Breast epithelium (tissue), 4 donors: ENCODE data around the gene DSCAM. TPM values are rescaled to one million over a fixed set of nuclear protein-coding genes. Genes with fewer than 3 reads are reported as not detected.
"Not testable (repeated sequence)": the region's sequence is repeated elsewhere in the genome, so short reads cannot be mapped to it uniquely, and the experiment has no call there.

ENCODE experiments used
- DNase-seq, 2 donors: peaks; one replicate each; pipeline ENCODE4 v3.0.0-alpha.2; 2019; ENCODE audit warnings: low spot score in 2 of 2
- H3K27ac ChIP-seq, 2 donors: fragments of 200-600 bp; sonication (generic) in 1 of 2; one replicate each; pipeline ENCODE4 v1.5.1; 2016 to 2019; ENCODE audit warnings: mild to moderate bottlenecking in 1 of 2
- H3K27me3 ChIP-seq, 2 donors: fragments of 200-600 bp; sonication (generic) in 1 of 2; one replicate each; pipeline versions ENCODE4 v1.5.1 to v1.6.0; 2017 to 2019; ENCODE audit warnings: control low read depth in 1 of 2, mild to moderate bottlenecking in 1 of 2
- H3K36me3 ChIP-seq: fragments of 200-600 bp; one replicate; pipeline ENCODE4 v1.5.1; 2019
- H3K4me1 ChIP-seq, 2 donors: fragments of 200-600 bp; sonication (generic); one replicate each; pipeline ENCODE4 v1.5.1; 2016 to 2019; ENCODE audit warnings: control low read depth in 1 of 2
- H3K4me3 ChIP-seq, 3 donors: fragments of 200-600 bp; sonication (generic); 1 replicate in 2 of 3; 2 replicates in 1 of 3; pipeline ENCODE4 v1.5.1; 2016 to 2019; ENCODE audit warnings: mild to moderate bottlenecking in 3 of 3, moderate library complexity in 2 of 3
- H3K9me3 ChIP-seq, 2 donors: fragments of 200-600 bp; sonication (generic) in 1 of 2; one replicate each; pipeline ENCODE4 v1.5.1; 2016 to 2019; ENCODE audit warnings: control low read depth in 1 of 2
- POLR2A ChIP-seq: fragments of 450-650 bp; IDR thresholded peaks from one replicate; pipeline ENCODE4 v1.6.1; 2016; ENCODE audit warnings: antibody characterized with exemption, mild to moderate bottlenecking, moderate library complexity
- POLR2AphosphoS5 ChIP-seq, 3 donors: sonication (generic); formaldehyde crosslinking; IDR thresholded peaks; one replicate each; pipeline ENCODE4 v1.6.1; 2017; ENCODE audit warnings: antibody characterized with exemption in 3 of 3
- intact Hi-C: fragments of 100-400 bp; cut with DNase I; formaldehyde crosslinking; loops from one replicate; pipeline ENCODE4 v1.15.1; 2023; ENCODE audit warnings: low total_unique reads
- total RNA-seq, 3 donors: library from RNA; depleted of rRNA; stranded (reverse); fragments of >200 nt; gene quantifications; one replicate each; pipeline ENCODE4 v1.1.0, GENCODE V29; 2016
- TF ChIP-seq, protein P1 (sequence below), 3 donors: fragments of 450-650 bp; IDR thresholded peaks; one replicate each; pipeline ENCODE4 v1.5.1; 2016 to 2017; ENCODE audit warnings: antibody characterized with exemption in 3 of 3, mild to moderate bottlenecking in 3 of 3, moderate library complexity in 3 of 3

DSCAM gene
- total RNA-seq, 3 donors from 2014 or later: 0.33 to 0.44 TPM; not detected in 1

DNA sequence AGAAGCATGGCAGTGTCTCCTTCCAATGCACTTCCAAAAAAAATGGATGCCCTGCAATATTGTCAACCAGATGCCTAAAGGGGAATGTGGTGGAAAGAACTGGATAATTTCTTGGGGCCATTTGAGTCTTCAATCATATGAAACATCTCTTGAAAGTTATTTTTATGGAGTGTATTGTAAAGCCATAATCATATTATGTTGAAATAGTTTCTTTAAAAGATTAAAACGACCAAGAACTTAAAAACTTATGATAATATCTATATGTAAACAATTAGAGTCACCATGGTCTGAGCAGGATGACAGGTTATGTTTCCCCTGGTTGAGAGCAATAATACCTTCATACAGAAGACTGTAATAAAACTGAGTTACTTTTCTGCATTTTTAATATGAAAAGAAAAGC lies 522.6 kb downstream of the DSCAM start:
- TF ChIP-seq POLR2A (no peak), POLR2AphosphoS5 (IDR thresholded peaks at IDR 0.05) (no peak)
- TF ChIP-seq, protein P1, sequence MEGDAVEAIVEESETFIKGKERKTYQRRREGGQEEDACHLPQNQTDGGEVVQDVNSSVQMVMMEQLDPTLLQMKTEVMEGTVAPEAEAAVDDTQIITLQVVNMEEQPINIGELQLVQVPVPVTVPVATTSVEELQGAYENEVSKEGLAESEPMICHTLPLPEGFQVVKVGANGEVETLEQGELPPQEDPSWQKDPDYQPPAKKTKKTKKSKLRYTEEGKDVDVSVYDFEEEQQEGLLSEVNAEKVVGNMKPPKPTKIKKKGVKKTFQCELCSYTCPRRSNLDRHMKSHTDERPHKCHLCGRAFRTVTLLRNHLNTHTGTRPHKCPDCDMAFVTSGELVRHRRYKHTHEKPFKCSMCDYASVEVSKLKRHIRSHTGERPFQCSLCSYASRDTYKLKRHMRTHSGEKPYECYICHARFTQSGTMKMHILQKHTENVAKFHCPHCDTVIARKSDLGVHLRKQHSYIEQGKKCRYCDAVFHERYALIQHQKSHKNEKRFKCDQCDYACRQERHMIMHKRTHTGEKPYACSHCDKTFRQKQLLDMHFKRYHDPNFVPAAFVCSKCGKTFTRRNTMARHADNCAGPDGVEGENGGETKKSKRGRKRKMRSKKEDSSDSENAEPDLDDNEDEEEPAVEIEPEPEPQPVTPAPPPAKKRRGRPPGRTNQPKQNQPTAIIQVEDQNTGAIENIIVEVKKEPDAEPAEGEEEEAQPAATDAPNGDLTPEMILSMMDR (IDR thresholded peaks at IDR 0.05): no peak
- no peak for DNase-seq
- no peaks in the 10 kb centered on the region for H3K27me3 ChIP-seq
- intact Hi-C loops: no loop called here
- H3K9me3 ChIP-seq: no peaks in the 10 kb centered on the region
- no peaks in the 10 kb centered on the region for H3K36me3 ChIP-seq
- no peaks in the 10 kb centered on the region for H3K4me1 ChIP-seq
- H3K27ac ChIP-seq: no peak overlapping the region
- H3K4me3 ChIP-seq: no peak overlapping the region

DNA sequence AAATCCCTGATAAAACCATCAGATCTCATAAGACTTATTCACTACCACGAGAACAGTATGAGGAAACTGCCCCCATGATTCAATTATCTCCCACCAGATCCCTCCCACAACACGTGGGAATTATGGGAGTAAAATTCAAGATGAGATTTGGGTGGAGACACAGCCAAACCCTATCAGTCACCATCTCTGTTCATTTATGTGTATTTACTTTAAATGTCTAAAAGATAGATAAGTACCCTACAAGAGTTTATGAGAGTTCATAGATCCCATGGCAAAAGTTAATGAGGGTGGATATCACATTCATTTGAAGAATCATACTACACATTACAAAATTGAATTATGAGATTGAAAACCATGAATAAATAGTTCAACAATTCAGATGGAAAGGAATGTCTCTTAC lies 526.2 kb downstream of the DSCAM start:
- H3K36me3 ChIP-seq, H3K4me3 ChIP-seq, DNase-seq, H3K27me3 ChIP-seq, intact Hi-C loops, H3K9me3 ChIP-seq, H3K4me1 ChIP-seq, H3K27ac ChIP-seq: not testable (repeated sequence)

DNA sequence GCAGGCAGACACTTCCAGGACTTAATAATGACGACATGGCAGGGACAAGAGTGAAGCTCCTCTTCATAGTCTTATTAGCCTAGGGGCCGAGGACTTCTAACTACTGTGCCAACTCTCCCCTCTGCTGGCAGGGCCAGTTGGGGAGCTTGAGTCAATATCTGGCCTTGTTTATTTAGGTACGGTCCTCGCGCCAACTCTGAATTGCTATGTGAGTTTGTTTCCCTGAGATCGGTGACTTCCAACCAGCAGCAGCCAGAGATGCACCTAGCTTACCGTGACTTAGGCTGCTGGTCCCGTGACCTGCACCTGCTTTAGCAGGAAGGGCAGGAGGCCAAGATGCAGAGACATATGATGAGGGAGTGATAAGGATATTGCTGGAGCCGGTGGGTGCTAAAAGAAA lies 528.6 kb downstream of the DSCAM start:
- Histone ChIP-seq H3K27me3 (no peaks in the 10 kb centered on the region), H3K36me3 (no peaks in the 10 kb centered on the region), H3K27ac (no peak overlapping the region), H3K4me3 (no peak overlapping the region), H3K9me3 (no peaks in the 10 kb centered on the region), H3K4me1 (no peaks in the 10 kb centered on the region)
- intact Hi-C loops: no loop called here
- DNase-seq: no peak
- TF ChIP-seq, protein P1 (IDR thresholded peaks at IDR 0.05): no peak
- TF ChIP-seq POLR2A (no peak), POLR2AphosphoS5 (IDR thresholded peaks at IDR 0.05) (no peak)

DNA sequence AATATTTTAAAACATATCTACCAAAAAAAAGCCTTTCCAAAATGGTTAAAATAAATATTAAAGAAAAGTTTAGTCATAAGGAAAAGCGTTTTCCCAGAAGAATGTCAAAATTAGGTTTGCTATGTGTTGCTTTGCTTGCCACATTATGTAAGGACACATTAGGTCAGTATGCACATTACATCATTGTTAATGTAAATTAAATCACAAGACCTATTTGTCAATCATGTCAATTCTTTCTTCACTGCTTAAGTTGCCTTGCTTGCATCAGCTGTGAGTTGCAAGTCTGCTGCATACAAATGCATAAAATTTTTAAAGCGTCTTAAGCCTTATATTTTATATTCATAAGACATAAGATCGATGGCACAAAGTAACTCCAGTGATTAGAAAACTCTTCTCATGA lies 530.9 kb downstream of the DSCAM start:
- Histone ChIP-seq H3K27me3 (no peaks in the 10 kb centered on the region), H3K9me3 (no peaks in the 10 kb centered on the region), H3K36me3 (no peaks in the 10 kb centered on the region), H3K4me3 (no peak overlapping the region), H3K4me1 (no peaks in the 10 kb centered on the region), H3K27ac (no peak overlapping the region)
- TF ChIP-seq, protein P1 (IDR thresholded peaks at IDR 0.05): no peak
- intact Hi-C loops: no loop called here
- no peak for DNase-seq

DNA sequence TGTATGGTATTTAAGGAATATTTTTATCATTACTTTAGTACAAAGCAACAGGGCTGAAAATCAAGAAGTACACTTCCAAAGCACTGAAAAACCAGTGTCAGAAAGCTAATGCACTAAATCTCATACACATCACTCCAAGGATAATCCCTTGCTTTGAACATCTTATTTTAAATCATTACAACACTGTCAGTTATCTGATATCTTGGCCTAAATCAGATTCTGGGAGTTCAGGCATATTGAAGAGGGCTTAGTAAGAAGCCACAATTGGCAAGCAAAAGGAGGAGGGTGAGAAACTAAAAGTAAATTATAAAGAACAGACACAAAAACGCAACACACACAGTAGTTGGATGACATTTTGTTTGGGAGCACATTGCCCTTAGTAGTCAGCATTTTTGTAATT lies 531.3 kb downstream of the DSCAM start:
- TF ChIP-seq, protein P1 (IDR thresholded peaks at IDR 0.05): no peak
- TF ChIP-seq POLR2A: no peak
- TF ChIP-seq POLR2AphosphoS5 (IDR thresholded peaks at IDR 0.05): no peak
- H3K27me3 ChIP-seq: no peaks in the 10 kb centered on the region

DNA sequence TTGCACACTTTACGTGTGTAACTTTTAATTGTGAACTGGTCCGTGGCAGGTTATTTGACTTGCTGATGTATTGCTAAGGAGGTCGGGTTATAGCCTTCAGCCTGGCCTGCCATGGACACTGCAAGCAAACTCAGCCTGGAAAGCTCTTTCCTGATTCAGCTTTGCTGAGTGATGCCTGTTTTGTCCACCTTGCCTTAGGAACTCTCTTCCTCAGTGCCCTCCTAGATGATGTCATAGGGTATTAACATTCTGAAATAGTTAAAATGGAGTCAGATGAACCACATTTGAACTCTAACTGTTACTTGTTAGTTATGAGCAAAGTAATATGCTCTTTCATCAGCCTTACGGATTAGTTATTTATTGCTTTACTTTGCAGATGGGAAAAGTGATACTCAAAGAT lies 533.7 kb downstream of the DSCAM start:
- H3K36me3 ChIP-seq: no peaks in the 10 kb centered on the region
- H3K9me3 ChIP-seq: no peaks in the 10 kb centered on the region
- DNase-seq: no peak
- H3K4me1 ChIP-seq: no peaks in the 10 kb centered on the region
- no peaks in the 10 kb centered on the region for H3K27me3 ChIP-seq
- intact Hi-C loops: no loop called here
- no peak overlapping the region for H3K4me3 ChIP-seq
- H3K27ac ChIP-seq: no peak overlapping the region
- no peak for TF ChIP-seq POLR2A
- TF ChIP-seq, protein P1 (IDR thresholded peaks at IDR 0.05): no peak
- TF ChIP-seq POLR2AphosphoS5 (IDR thresholded peaks at IDR 0.05): no peak

More for the DNA sequence above, 531.3 kb downstream of the DSCAM start:
- Histone ChIP-seq H3K27ac (no peak overlapping the region), H3K36me3 (no peaks in the 10 kb centered on the region), H3K9me3 (no peaks in the 10 kb centered on the region), H3K4me3 (no peak overlapping the region), H3K4me1 (no peaks in the 10 kb centered on the region)
- DNase-seq: no peak
- intact Hi-C loops: no loop called here
